HL-60 (cell line): ENCODE data around the gene C11orf71.
A peak's percentile ranks its signal among the peaks of the same experiment; 100 is the strongest.

ENCODE experiments used
- DNase-seq, 2 experiments: peaks; one replicate each; pipeline ENCODE4 v3.0.0-alpha.2; 2010 to 2020; ENCODE audit warnings: low read depth in 1 of 2, low spot score in 1 of 2
- H3K27ac ChIP-seq: fragments of 250-450 bp; sonication (Bioruptor Pico); replicated peaks from 2 replicates; pipeline ENCODE4 v1.5.1; 2020; ENCODE audit warnings: mild to moderate bottlenecking, moderate library complexity
- H3K27me3 ChIP-seq: fragments of 250-450 bp; sonication (Bioruptor Pico); 2 replicates; pipeline ENCODE4 v1.5.1; 2021; ENCODE audit warnings: mild to moderate bottlenecking, moderate library complexity; ENCODE audit not compliant: insufficient read depth, poor library complexity, severe bottlenecking
- H3K4me3 ChIP-seq: replicated peaks from 2 replicates; pipeline ENCODE4 v1.5.1; 2011; ENCODE audit warnings: mild to moderate bottlenecking, control low read depth, low read length; ENCODE audit not compliant: insufficient read depth
- CTCF ChIP-seq: IDR thresholded peaks from one replicate; pipeline ENCODE4 v1.5.1; 2011; ENCODE audit warnings: low read length, control low read depth, inconsistent platforms; ENCODE audit not compliant: insufficient read depth
- GABPA ChIP-seq: IDR thresholded peaks from 2 replicates; pipeline ENCODE4 v1.6.1; 2012; ENCODE audit warnings: low read depth
- POLR2AphosphoS5 ChIP-seq: IDR thresholded peaks from 2 replicates; pipeline ENCODE4 v1.6.1; 2012; ENCODE audit warnings: low read depth
- REST ChIP-seq: IDR thresholded peaks from 2 replicates; pipeline ENCODE4 v1.6.1; 2012; ENCODE audit warnings: low read depth; ENCODE audit not compliant: insufficient replicate concordance
- SPI1 ChIP-seq: IDR thresholded peaks from 2 replicates; pipeline ENCODE4 v1.6.1; 2012; ENCODE audit warnings: low read depth, mild to moderate bottlenecking, borderline replicate concordance

C11orf71 gene

GRCh38 chr11:114396916-114397315 lies 3.4 kb downstream of the C11orf71 start:
- Histone ChIP-seq H3K27me3 (no peaks in the 10 kb centered on the region), H3K27ac (no peak overlapping the region), H3K4me3 (no peak overlapping the region)
- peak in 1 of 2 experiments; percentile 23 for DNase-seq
- TF ChIP-seq GABPA (no peak), REST (no peak), CTCF (no peak), SPI1 (no peak), POLR2AphosphoS5 (no peak)

- DNase-seq, result no peak
- TF ChIP-seq GABPA (no peak), REST (no peak), POLR2AphosphoS5 (no peak), CTCF (no peak), SPI1 (no peak)
- Histone ChIP-seq H3K27me3 (no peaks in the 10 kb centered on the region), H3K27ac (no peak overlapping the region), H3K4me3 (no peak overlapping the region)
Observed at GRCh38 chr11:114395736-114396135, 4.6 kb downstream of the C11orf71 start.

GRCh38 chr11:114392735-114393667 lies 7.3 kb downstream of the C11orf71 start:
- Histone ChIP-seq H3K4me3 (no peak overlapping the region), H3K27me3 (no peaks in the 10 kb centered on the region), H3K27ac (no peak overlapping the region)
- no peak for TF ChIP-seq SPI1
- TF ChIP-seq POLR2AphosphoS5, result no peak
- TF ChIP-seq GABPA, result no peak
- TF ChIP-seq REST, result no peak
- TF ChIP-seq CTCF, result no peak
- no peak for DNase-seq
